ENCODE data around the gene ACAD10.

GRCh38 chr12:111656016-111656415 lies 29.8 kb upstream of the ACAD10 start:
- TF ChIP-seq CTCF (IDR thresholded peaks at IDR 0.05) = no peak
- TF ChIP-seq POLR2A (IDR thresholded peaks at IDR 0.05) = no peak

Data from testis (tissue), 2 donors.